ENCODE data around the gene THSD4.
"Not testable (repeated sequence)": the region's sequence is repeated elsewhere in the genome, so short reads cannot be mapped to it uniquely, and the experiment has no call there.

THSD4 gene

GRCh38 chr15:71723344-71723743, 608.1 kb downstream of the THSD4 start:
- DNase-seq (ENCODE audit: low read depth), result no peak

GRCh38 chr15:71725207-71725955, 610.1 kb downstream of the THSD4 start:
- DNase-seq (ENCODE audit: low read depth), result not testable (repeated sequence)

GRCh38 chr15:71728881-71729280, 613.6 kb downstream of the THSD4 start:
- DNase-seq (ENCODE audit: low read depth), result no peak

DNA sequence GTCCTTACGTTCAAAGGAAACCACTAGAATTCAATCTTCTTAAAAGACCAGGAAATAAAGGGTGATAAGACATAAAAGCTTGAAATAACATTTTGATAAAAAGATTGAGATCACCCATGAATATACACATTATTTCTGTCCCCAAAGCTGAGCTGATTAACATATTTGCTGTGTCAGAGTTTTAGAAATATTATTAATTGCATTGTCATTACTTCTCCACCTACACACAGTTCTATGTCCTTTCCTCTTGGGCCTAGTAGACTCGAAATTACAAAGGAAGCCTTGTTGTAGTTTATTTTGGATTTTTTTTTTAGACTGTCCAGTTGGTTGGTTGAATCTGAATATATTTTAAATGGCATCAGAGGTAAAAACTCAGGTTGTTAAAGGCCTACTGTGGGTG, 614.0 kb downstream of the THSD4 start:
- no peak for DNase-seq (ENCODE audit: low read depth)

DNA sequence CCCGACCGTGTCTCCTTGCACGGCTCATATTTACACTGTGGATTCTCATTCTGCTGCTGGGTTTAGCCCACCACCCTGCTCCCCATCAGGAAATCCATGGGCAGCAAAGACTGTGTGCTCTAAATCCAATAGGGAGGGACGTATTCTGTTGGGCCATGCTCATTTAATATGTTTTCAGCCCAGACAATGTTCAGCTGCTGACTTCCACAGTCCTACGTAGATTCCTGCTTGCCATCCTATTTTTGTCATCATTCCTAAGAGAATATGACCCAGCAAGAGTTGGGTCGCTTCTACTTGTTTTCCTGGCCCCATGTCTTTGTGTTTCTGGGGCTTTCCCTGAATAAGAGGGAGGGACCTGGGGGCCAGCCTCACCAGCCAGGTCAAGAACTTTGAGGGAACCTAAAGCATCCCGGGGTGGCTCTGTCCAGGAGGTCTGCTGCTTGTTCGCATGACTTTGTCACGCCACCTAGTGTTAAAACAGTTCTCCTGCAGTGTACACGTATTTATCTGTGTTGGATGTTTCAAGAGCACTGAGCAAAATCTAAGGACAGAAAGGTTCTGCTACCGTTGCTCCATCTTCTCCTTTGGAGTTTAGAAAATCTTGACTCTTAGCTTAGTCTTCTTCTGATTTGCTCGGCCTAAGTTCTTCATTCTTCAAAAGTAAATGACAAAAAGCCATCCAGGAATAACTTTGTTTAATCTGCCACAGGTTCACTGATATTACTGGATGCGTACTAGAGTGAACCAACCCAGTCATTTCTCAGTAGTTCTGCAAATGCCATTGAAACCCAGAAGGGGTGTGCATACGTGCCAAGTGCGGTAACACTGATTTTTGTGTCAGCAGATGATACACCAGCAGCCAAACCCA, 615.2 kb downstream of the THSD4 start:
- DNase-seq (ENCODE audit: low read depth), result peak; percentile 68

DNA sequence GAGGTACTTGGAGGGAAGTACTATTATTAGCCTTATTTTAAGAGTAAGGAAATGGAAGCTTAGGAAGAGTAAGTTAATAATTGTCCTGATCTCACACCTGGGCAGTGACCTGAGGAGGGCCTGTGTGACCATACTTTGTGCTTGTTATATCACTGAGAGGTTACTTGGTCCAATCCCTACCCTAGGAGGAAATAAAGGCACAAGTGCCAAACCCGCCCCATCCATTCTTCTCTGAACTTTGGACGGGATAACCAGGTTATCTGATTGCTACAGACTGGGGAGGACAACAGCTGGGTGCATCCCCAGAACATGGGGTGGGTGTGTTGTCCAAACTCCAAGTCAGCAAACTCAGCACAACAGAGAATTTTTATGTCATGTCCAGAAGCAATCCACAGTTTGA, 617.4 kb downstream of the THSD4 start:
- no peak for DNase-seq (ENCODE audit: low read depth)

- no peak for DNase-seq (ENCODE audit: low read depth)
These were observed 617.9 kb downstream of the THSD4 start for GRCh38 chr15:71733122-71733521.

- no peak for DNase-seq (ENCODE audit: low read depth)
These were observed 619.6 kb downstream of the THSD4 start for GRCh38 chr15:71734709-71735384.

DNA sequence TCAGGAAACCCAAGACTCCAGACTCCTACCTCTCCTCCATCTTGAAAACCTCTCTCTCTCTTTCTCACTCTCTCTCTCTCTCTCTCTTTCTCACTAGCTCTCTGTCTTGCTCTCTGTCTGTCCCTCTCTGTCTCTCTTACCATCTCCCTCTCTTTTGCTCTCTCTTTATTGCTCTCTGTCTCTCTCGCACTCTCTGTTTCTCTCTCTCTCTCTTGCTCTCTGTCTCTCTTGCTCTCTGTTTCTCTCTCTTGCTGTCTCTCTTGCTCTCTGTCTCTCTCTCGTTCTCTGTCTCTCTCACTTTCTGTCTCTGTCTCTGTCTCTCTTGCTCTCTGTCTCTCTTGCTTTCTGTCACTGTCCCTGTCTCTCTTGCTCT, 620.1 kb downstream of the THSD4 start:
- DNase-seq (ENCODE audit: low read depth), result no peak

GRCh38 chr15:71736286-71736947, 621.1 kb downstream of the THSD4 start:
- no peak for DNase-seq (ENCODE audit: low read depth)

GRCh38 chr15:71737761-71738160, 622.5 kb downstream of the THSD4 start:
- no peak for DNase-seq (ENCODE audit: low read depth)

GRCh38 chr15:71739355-71739754, 624.1 kb downstream of the THSD4 start:
- no peak for DNase-seq (ENCODE audit: low read depth)

GRCh38 chr15:71742964-71743363, 627.7 kb downstream of the THSD4 start:
- DNase-seq (ENCODE audit: low read depth), result no peak

GRCh38 chr15:71743861-71744382, 628.7 kb downstream of the THSD4 start:
- peak; percentile 30 for DNase-seq (ENCODE audit: low read depth)

DNA sequence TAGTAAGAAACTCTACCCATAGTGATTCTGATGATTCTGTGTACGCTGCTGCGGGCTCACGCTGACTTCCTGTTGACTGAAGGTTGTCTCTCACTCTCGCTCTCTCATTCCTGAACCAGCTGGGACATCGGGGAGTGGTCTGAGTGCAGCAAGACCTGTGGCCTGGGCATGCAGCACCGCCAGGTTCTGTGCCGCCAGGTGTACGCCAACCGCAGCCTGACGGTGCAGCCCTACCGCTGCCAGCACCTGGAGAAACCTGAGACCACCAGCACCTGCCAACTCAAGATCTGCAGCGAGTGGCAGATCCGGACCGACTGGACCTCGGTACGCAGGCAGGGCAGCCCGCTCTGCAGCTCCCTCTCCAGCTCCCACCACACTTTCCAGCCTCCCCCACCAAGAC, 631.4 kb downstream of the THSD4 start:
- DNase-seq (ENCODE audit: low read depth), result no peak

GRCh38 chr15:71747128-71748083, 632.1 kb downstream of the THSD4 start:
- DNase-seq (ENCODE audit: low read depth), result peak; percentile 49

DNA sequence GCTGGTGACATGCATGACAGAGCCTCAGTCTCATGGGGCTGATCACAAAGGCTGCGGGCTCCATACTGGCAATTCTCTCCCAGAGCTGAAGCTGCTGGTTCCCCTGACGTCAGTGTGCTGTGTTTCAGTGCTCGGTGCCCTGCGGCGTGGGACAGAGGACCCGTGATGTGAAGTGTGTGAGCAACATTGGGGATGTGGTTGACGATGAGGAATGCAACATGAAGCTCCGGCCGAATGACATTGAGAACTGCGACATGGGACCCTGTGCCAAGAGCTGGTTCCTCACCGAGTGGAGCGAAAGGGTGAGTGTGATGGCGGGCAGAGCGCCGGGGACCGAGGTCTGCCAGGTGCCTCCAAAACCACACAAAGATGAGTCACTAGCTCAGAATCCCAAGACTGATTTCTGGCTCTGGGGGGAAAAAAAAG, 633.0 kb downstream of the THSD4 start:
- no peak for DNase-seq (ENCODE audit: low read depth)

DNA sequence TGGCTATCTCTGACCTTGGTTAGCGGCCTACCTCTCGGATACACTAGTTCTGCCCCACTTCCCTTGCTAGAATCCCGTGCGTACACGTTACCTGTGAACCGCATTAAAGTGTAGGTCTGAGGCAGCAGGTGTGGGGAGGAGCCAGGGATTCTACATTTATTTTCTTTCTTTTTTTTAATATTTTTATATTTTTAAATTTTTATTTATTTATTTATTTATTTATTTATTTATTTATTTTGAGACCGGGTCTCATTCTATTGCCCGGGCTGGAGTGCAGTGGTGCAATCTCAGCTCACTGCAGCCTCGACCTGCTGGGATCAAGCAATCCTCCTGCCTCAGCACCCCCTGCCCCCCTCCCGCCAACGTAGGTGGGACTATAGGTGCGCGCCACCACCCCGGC, 634.2 kb downstream of the THSD4 start:
- DNase-seq (ENCODE audit: low read depth), result no peak

DNA sequence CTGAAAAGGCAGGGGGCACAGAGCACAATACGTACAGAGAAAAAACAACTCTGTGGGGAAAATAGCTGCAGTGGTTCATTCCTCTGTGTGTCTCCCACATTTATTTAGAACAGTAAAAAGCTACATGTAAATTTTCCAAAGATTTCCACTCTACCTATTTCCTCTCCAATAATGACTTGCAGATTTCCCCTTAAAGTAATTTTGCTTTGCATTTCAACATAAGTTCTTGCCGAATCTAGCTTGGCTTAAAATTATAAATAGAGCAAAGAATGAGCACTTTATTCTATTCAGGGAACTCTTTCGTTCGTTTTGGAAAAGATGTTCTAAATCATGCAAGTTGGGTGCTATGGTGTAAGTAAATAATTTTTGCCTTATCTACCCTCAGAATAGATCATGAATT, 636.9 kb downstream of the THSD4 start:
- no peak for DNase-seq (ENCODE audit: low read depth)

GRCh38 chr15:71752604-71753289, 637.5 kb downstream of the THSD4 start:
- peak; percentile 87 for DNase-seq (ENCODE audit: low read depth)
